H1 (cell line): Measurements from ENCODE around the gene DDX31. TPM values are rescaled to one million over a fixed set of nuclear protein-coding genes. Genes with fewer than 3 reads are reported as not detected.

ENCODE experiments used
- CTCF ChIA-PET: fragments of 300-600 bp; sonication (Branson Sonifier 250); formaldehyde crosslinking; loops from one replicate; lab custom pipeline; 2021; ENCODE audit not compliant: partially characterized antibody; lab: Charles Lee
- POLR2A ChIA-PET: fragments of 300-600 bp; sonication (Branson Sonifier 250); formaldehyde crosslinking; loops from one replicate; lab custom pipeline; 2021; ENCODE audit warnings: inconsistent platforms; ENCODE audit not compliant: partially characterized antibody; lab: Charles Lee
- DNase-seq, 2 experiments: peaks; one replicate each; pipeline versions ENCODE4 v3.0.0 to v3.0.0-alpha.2; 2010 to 2022; ENCODE audit warnings: low spot score in 2 of 2, low read depth in 1 of 2, mixed read lengths in 1 of 2
- FAIRE-seq: peaks from 2 replicates; lab custom pipeline; 2011; peaks lifted over from hg19 to GRCh38; lab: Jason Lieb, UNC
- H2AFZ ChIP-seq: 2 replicates; pipeline ENCODE4 v1.8.1; 2012; ENCODE audit warnings: low read length, inconsistent platforms
- H2AK5ac ChIP-seq: 2 replicates; pipeline ENCODE4 v1.6.1; 2013; ENCODE audit warnings: low read depth, low read length
- H2BK120ac ChIP-seq: replicated peaks from 2 replicates; pipeline ENCODE3; 2013; ENCODE audit warnings: low read depth, low read length, inconsistent platforms
- H2BK12ac ChIP-seq: 2 replicates; pipeline ENCODE4 v1.6.1; 2013; ENCODE audit warnings: low read depth, low read length
- H2BK15ac ChIP-seq: 2 replicates; pipeline ENCODE4 v1.6.1; 2013; ENCODE audit warnings: low read length
- H2BK20ac ChIP-seq: 2 replicates; pipeline ENCODE4 v1.6.1; 2013; ENCODE audit warnings: low read length
- H2BK5ac ChIP-seq: 2 replicates; pipeline ENCODE4 v1.6.1; 2013; ENCODE audit warnings: low read depth, low read length
- H3K14ac ChIP-seq: 2 replicates; pipeline ENCODE4 v1.6.1; 2013; ENCODE audit warnings: inconsistent platforms; ENCODE audit not compliant: insufficient read length
- H3K18ac ChIP-seq: 2 replicates; pipeline ENCODE4 v1.6.1; 2013; ENCODE audit warnings: low read length; ENCODE audit errors: extremely low read depth
- H3K23ac ChIP-seq: 2 replicates; pipeline ENCODE4 v1.6.1; 2013; ENCODE audit warnings: inconsistent platforms; ENCODE audit not compliant: insufficient read length
- H3K23me2 ChIP-seq: 2 replicates; pipeline ENCODE4 v1.6.1; 2013; ENCODE audit warnings: low read depth, low read length
- H3K27ac ChIP-seq: 2 replicates; pipeline ENCODE4 v1.6.1; 2011; ENCODE audit warnings: low read depth, low read length, inconsistent platforms
- H3K27me3 ChIP-seq, 4 experiments: replicated peaks in 1 of 4; 1 replicate in 1 of 4; 2 replicates in 3 of 4; pipeline versions ENCODE4 v1.6.1 to v1.8.1; 2011 to 2013; ENCODE audit warnings: low read length in 3 of 4, mild to moderate bottlenecking in 3 of 4, inconsistent platforms in 2 of 4, mixed read lengths in 2 of 4, moderate library complexity in 1 of 4; ENCODE audit not compliant: control insufficient read depth in 3 of 4, insufficient read depth in 3 of 4; ENCODE audit errors: extremely low read depth in 1 of 4
- H3K36me3 ChIP-seq, 4 experiments: 2 replicates each; pipeline versions ENCODE4 v1.6.1 to v1.8.1; 2011 to 2013; ENCODE audit warnings: mild to moderate bottlenecking in 4 of 4, low read length in 3 of 4, moderate library complexity in 2 of 4, control low read depth in 1 of 4, inconsistent platforms in 1 of 4; ENCODE audit not compliant: insufficient read depth in 4 of 4, control insufficient read depth in 2 of 4
- H3K4ac ChIP-seq: replicated peaks from 2 replicates; pipeline ENCODE3; 2013; ENCODE audit warnings: low read length, low read depth, mixed read lengths, inconsistent platforms; ENCODE audit not compliant: insufficient read length
- H3K4me1 ChIP-seq, 4 experiments: replicated peaks in 1 of 4; 1 replicate in 1 of 4; 2 replicates in 3 of 4; pipeline versions ENCODE4 v1.6.1 to v1.8.1; 2011 to 2013; ENCODE audit warnings: low read length in 3 of 4, inconsistent platforms in 2 of 4, mixed read lengths in 1 of 4; ENCODE audit not compliant: insufficient read depth in 4 of 4, control insufficient read depth in 3 of 4
- H3K4me2 ChIP-seq, 2 experiments: 2 replicates each; pipeline versions ENCODE4 v1.6.1 to v1.8.1; 2011 to 2013; ENCODE audit warnings: low read depth in 2 of 2, low read length in 2 of 2, control low read depth in 1 of 2, inconsistent platforms in 1 of 2, mild to moderate bottlenecking in 1 of 2; ENCODE audit not compliant: insufficient read depth in 1 of 2
- H3K4me3 ChIP-seq, 4 experiments: fragments of 200-600, 300-600 bp in 1 of 4; sonication (generic), shearing (Covaris generic), sonication (Bioruptor Twin) in 1 of 4; 2 replicates each; pipeline versions ENCODE4 v1.5.1 to v1.8.1; 2011 to 2016; ENCODE audit warnings: low read length in 4 of 4, low read depth in 3 of 4, control low read depth in 2 of 4, inconsistent platforms in 2 of 4, mild to moderate bottlenecking in 2 of 4, mixed read lengths in 1 of 4, moderate library complexity in 1 of 4; ENCODE audit not compliant: insufficient read depth in 2 of 4; ENCODE audit errors: extremely low read depth in 1 of 4
- H3K56ac ChIP-seq: replicated peaks from 2 replicates; pipeline ENCODE3; 2013; ENCODE audit warnings: low read depth, mild to moderate bottlenecking, mixed read lengths, low read length, inconsistent platforms; ENCODE audit not compliant: insufficient read length
- H3K79me1 ChIP-seq: 2 replicates; pipeline ENCODE4 v1.6.1; 2013; ENCODE audit warnings: low read depth, low read length, control low read depth
- H3K79me2 ChIP-seq, 2 experiments: 2 replicates each; pipeline versions ENCODE4 v1.6.1 to v1.8.1; 2012 to 2013; ENCODE audit warnings: low read length in 2 of 2, mild to moderate bottlenecking in 2 of 2, inconsistent platforms in 1 of 2; ENCODE audit not compliant: insufficient read depth in 2 of 2, control insufficient read depth in 1 of 2
- H3K9ac ChIP-seq, 4 experiments: replicated peaks in 1 of 4; 1 replicate in 1 of 4; 2 replicates in 3 of 4; pipeline versions ENCODE4 v1.6.1 to v1.8.1; 2011 to 2013; ENCODE audit warnings: low read depth in 3 of 4, low read length in 3 of 4, control low read depth in 2 of 4, mild to moderate bottlenecking in 2 of 4, moderate library complexity in 2 of 4, inconsistent platforms in 1 of 4; ENCODE audit errors: extremely low read depth in 1 of 4
- H3K9me3 ChIP-seq, 2 experiments: 2 replicates each; pipeline versions ENCODE4 v1.6.1 to v1.8.1; 2012 to 2013; ENCODE audit warnings: mild to moderate bottlenecking in 2 of 2, moderate library complexity in 2 of 2, control low read depth in 1 of 2, inconsistent platforms in 1 of 2, low read depth in 1 of 2, low read length in 1 of 2, mixed read lengths in 1 of 2; ENCODE audit not compliant: insufficient read depth in 2 of 2
- H4K20me1 ChIP-seq, 2 experiments: replicated peaks in 1 of 2; 2 replicates each; pipeline versions ENCODE3 to v1.8.1; 2011 to 2013; ENCODE audit warnings: inconsistent platforms in 2 of 2, low read length in 2 of 2, mild to moderate bottlenecking in 1 of 2; ENCODE audit not compliant: insufficient read depth in 2 of 2, control insufficient read depth in 1 of 2
- H4K5ac ChIP-seq: 2 replicates; pipeline ENCODE4 v1.6.1; 2013; ENCODE audit warnings: low read length, low read depth, mixed read lengths, inconsistent platforms; ENCODE audit not compliant: insufficient read length
- H4K8ac ChIP-seq: 2 replicates; pipeline ENCODE4 v1.8.0; 2013; ENCODE audit warnings: mild to moderate bottlenecking, moderate library complexity, low read length, inconsistent platforms; ENCODE audit not compliant: insufficient read depth; ENCODE audit errors: extremely low read depth
- H4K91ac ChIP-seq: replicated peaks from 2 replicates; pipeline ENCODE3; 2013; ENCODE audit warnings: low read length, mixed read lengths, inconsistent platforms; ENCODE audit not compliant: insufficient read length
- CTCF ChIP-seq, 3 experiments: IDR thresholded peaks; 1 replicate in 2 of 3; 2 replicates in 1 of 3; pipeline versions ENCODE4 v1.5.1 to v1.6.1; 2011; ENCODE audit warnings: low read length in 3 of 3, mild to moderate bottlenecking in 3 of 3, inconsistent platforms in 2 of 3, low read depth in 1 of 3, moderate library complexity in 1 of 3; ENCODE audit not compliant: insufficient read depth in 1 of 3; ENCODE audit errors: control extremely low read depth in 1 of 3
- HDAC6 ChIP-seq: IDR thresholded peaks from one replicate; pipeline ENCODE4 v1.7.1; 2012; ENCODE audit warnings: low read depth, mild to moderate bottlenecking, inconsistent platforms, low read length, moderate library complexity
- KDM1A ChIP-seq: fragments of 200-600, 300-600 bp; sonication (generic); IDR thresholded peaks from 2 replicates; pipeline ENCODE4 v1.7.1; 2016; ENCODE audit warnings: mild to moderate bottlenecking, low read length, borderline replicate concordance
- KDM4A ChIP-seq: IDR thresholded peaks from one replicate; pipeline ENCODE4 v1.7.1; 2012; ENCODE audit warnings: low read depth, mild to moderate bottlenecking, moderate library complexity, low read length, inconsistent platforms; ENCODE audit not compliant: severe bottlenecking
- MAX ChIP-seq: IDR thresholded peaks from 2 replicates; pipeline ENCODE4 v1.6.1; 2012; ENCODE audit warnings: inconsistent platforms
- NANOG ChIP-seq: IDR thresholded peaks from 2 replicates; pipeline ENCODE4 v1.6.1; 2011; ENCODE audit warnings: low read length, low read depth, mild to moderate bottlenecking, inconsistent platforms; ENCODE audit not compliant: insufficient read depth, poor library complexity, severe bottlenecking
- POLR2AphosphoS5 ChIP-seq: IDR thresholded peaks from 2 replicates; pipeline ENCODE4 v1.6.1; 2011; ENCODE audit warnings: low read depth, low read length
- SIN3A ChIP-seq, 2 experiments: IDR thresholded peaks in 1 of 2; conservative IDR thresholded peaks in 1 of 2; 2 replicates each; pipeline ENCODE4 v1.6.1; 2011 to 2012; ENCODE audit warnings: low read length in 2 of 2, improper control_type of control experiment in 1 of 2, low read depth in 1 of 2, mild to moderate bottlenecking in 1 of 2
- TBP ChIP-seq: IDR thresholded peaks from 2 replicates; pipeline ENCODE4 v1.6.1; 2011; ENCODE audit warnings: low read depth, low read length, improper control_type of control experiment
- TEAD4 ChIP-seq: IDR thresholded peaks from 2 replicates; pipeline ENCODE4 v1.6.1; 2012; ENCODE audit warnings: low read depth, low read length, inconsistent platforms, mixed read lengths
- WGBS, 2 experiments: shearing (Covaris generic) in 1 of 2; methylation state at CpG; one replicate each; pipeline versions ENCODE4 v1.1.6 to v1.1.7; 2013 to 2015; ENCODE audit warnings: low lambda C conversion rate in 2 of 2, mixed read lengths in 2 of 2, inconsistent platforms in 1 of 2, low coverage in 1 of 2, missing lambda C conversion rate in 1 of 2; ENCODE audit not compliant: insufficient replicate concordance in 2 of 2, insufficient coverage in 1 of 2, insufficient read length in 1 of 2; ENCODE audit errors: extremely low coverage in 1 of 2, missing lambda C conversion rate in 1 of 2; 5-methylcytosine and 5-hydroxymethylcytosine counted together
- polyA plus RNA-seq, 7 experiments: library from polyadenylated mRNA; depleted of rRNA in 3 of 7; stranded (reverse) in 5 of 7; unstranded in 2 of 7; fragments of >200 nt in 5 of 7; fragments of 200-250 nt in 2 of 7; gene quantifications; 1 replicate in 5 of 7; 2 replicates in 1 of 7; 4 replicates in 1 of 7; pipeline versions ENCODE4 v1.2.1 to v1.2.3, GENCODE V29; 2011 to 2013; ENCODE audit warnings: missing spikeins in 2 of 7, mixed read lengths in 2 of 7
- total RNA-seq: library from RNA; stranded (reverse); fragmentation: NEBNext Ultra II Directional; extraction: Animal tissue kit (Norgen Biotek cat#: 25700); gene quantifications from 2 replicates; pipeline ENCODE4 v1.2.1, GENCODE V29; 2021

The DDX31 gene
- total and polyA plus RNA-seq, 2 of the 8 experiments (the other 6 are each of a cell fraction or from before 2014, with no cell fraction given), result 9.5 to 23.7 TPM

GRCh38 chr9:132626285-132626684, 43.5 kb downstream of the DDX31 start:
- Histone ChIP-seq H3K4me1 (0 out of 7 replicates have a peak, but pooled peaks cover 0 to 3% (median 0%) of the 10 kb centered on the region in 4 experiments), H2AK5ac (no peak overlapping the region), H4K91ac (no peak overlapping the region), H2BK12ac (no peak overlapping the region), H3K79me1 (no peaks in the 10 kb centered on the region; the same call in 1 of the 2 replicates), H3K23ac (no peak overlapping the region), H3K9me3 (no peaks in the 10 kb centered on the region), H3K4me2 (no peak overlapping the region), H3K27ac (no peak overlapping the region), H3K18ac (no peak overlapping the region), H2BK120ac (no peak overlapping the region), H2BK15ac (no peak overlapping the region), H3K27me3 (no peaks in the 10 kb centered on the region), H3K4me3 (no peak overlapping the region), H3K79me2 (no peaks in the 10 kb centered on the region), H3K23me2 (no peaks in the 10 kb centered on the region), H4K20me1 (peaks cover 2 to 4% of the 10 kb centered on the region in 2 experiments), H3K4ac (no peak overlapping the region), H4K5ac (no peak overlapping the region), H3K56ac (no peak overlapping the region), H3K9ac (no peak overlapping the region), H3K36me3 (peaks cover 5 to 35% (median 19%) of the 10 kb centered on the region in 4 experiments; a peak in 7 of 8 replicates), H4K8ac (no peak overlapping the region), H2AFZ (no peak overlapping the region), H2BK20ac (no peak overlapping the region), H2BK5ac (no peak overlapping the region), H3K14ac (no peak overlapping the region)
- WGBS, 2 experiments, result 83% methylated on average over 5 of the region's 5 CpGs; no CpG with 5 or more reads in 1 of the 2 experiments
- POLR2A ChIA-PET, result interaction anchor here (0.7 to 1.4 kb wide), 2 partner anchors 12 to 13 kb away, joined by 3 read pairs; no protein-coding TSS in a partner anchor
- FAIRE-seq, result no peak
- CTCF ChIA-PET, result interaction anchor here (0.6 to 1.2 kb wide), 3 partner anchors 24 to 68 kb away, joined by 3 to 4 read pairs (median 3); no protein-coding TSS in a partner anchor
- no peak for DNase-seq
- TF ChIP-seq KDM4A, result no peak
- TF ChIP-seq KDM1A, result no peak
- no peak for TF ChIP-seq MAX
- TF ChIP-seq HDAC6, result no peak
- no peak for TF ChIP-seq TBP
- TF ChIP-seq CTCF (IDR thresholded peaks at IDR 0.05; ENCODE audit: control extremely low read depth in 1 of 3, insufficient read depth in 1 of 3, low read depth in 1 of 3, low read length in 3 of 3), result no peak
- TF ChIP-seq TEAD4, result no peak
- no peak for TF ChIP-seq NANOG
- TF ChIP-seq POLR2AphosphoS5, result no peak
- no peak for TF ChIP-seq SIN3A (conservative IDR thresholded peaks at IDR 0.05 in 1 of 2, IDR thresholded peaks at IDR 0.05 in 1 of 2; ENCODE audit: low read depth in 1 of 2, low read length in 2 of 2)
